Activated CD4-positive, alpha-beta T cell treated with anti-CD3 and anti-CD28 coated beads, Interleukin-2, amount 50 U/mL, for 24 hours (primary cell): Measurements from ENCODE around the gene SLC1A2.

Experiments
- DNase-seq, 2 donors: peaks; one replicate each; pipeline ENCODE4 v3.0.0-alpha.2; 2020; ENCODE audit warnings: low read depth in 1 of 2, low spot score in 1 of 2

SLC1A2 gene

GRCh38 chr11:35419184-35419829 lies at the start of gene SLC1A2:
Gene SLC1A2 (minus strand): TSS chr11:35419558. CDS start chr11:35418966, 592 bp downstream.
- DNase-seq: no peak

- no peak for DNase-seq
These were observed 46.7 kb upstream of the SLC1A2 start for GRCh38 chr11:35466058-35466457.

- DNase-seq: no peak
These were observed 45.0 kb upstream of the SLC1A2 start for GRCh38 chr11:35464308-35464707.

GRCh38 chr11:35463331-35463751 lies 44.0 kb upstream of the SLC1A2 start:
- no peak for DNase-seq

GRCh38 chr11:35461917-35462538 lies 42.7 kb upstream of the SLC1A2 start:
- DNase-seq: no peak

GRCh38 chr11:35459489-35459888 lies 40.1 kb upstream of the SLC1A2 start:
- no peak for DNase-seq

- DNase-seq: no peak
These were observed 39.5 kb upstream of the SLC1A2 start for GRCh38 chr11:35458846-35459245.

- no peak for DNase-seq
These were observed 35.0 kb upstream of the SLC1A2 start for GRCh38 chr11:35454362-35454761.

GRCh38 chr11:35436581-35437250 lies 17.4 kb upstream of the SLC1A2 start:
- DNase-seq: no peak

GRCh38 chr11:35433588-35433987 lies 14.2 kb upstream of the SLC1A2 start:
- DNase-seq: no peak

- DNase-seq: no peak
These were observed 13.1 kb upstream of the SLC1A2 start for GRCh38 chr11:35432464-35432863.

GRCh38 chr11:35427071-35427470 lies 7.7 kb upstream of the SLC1A2 start:
- DNase-seq: no peak

- no peak for DNase-seq
These were observed 7.0 kb upstream of the SLC1A2 start for GRCh38 chr11:35426351-35426750.

- DNase-seq: no peak
These were observed 6.3 kb upstream of the SLC1A2 start for GRCh38 chr11:35425603-35426212.

- DNase-seq: no peak
These were observed 5.0 kb upstream of the SLC1A2 start for GRCh38 chr11:35424157-35424940.

- DNase-seq: no peak
These were observed 1.0 kb upstream of the SLC1A2 start for GRCh38 chr11:35420371-35420770.

GRCh38 chr11:35419830-35420333 lies 524 bp upstream of the SLC1A2 start:
- DNase-seq: no peak

GRCh38 chr11:35418282-35419183 lies 825 bp downstream of the SLC1A2 start:
- no peak for DNase-seq

- no peak for DNase-seq
These were observed 3.9 kb downstream of the SLC1A2 start for GRCh38 chr11:35415487-35415886.

- no peak for DNase-seq
These were observed 4.6 kb downstream of the SLC1A2 start for GRCh38 chr11:35414776-35415175.
